DMS53 treated with DMSO at 0.1 percent for 48 hours (cell line): ENCODE results near the gene FBXO22.

Source experiments
- DNase-seq: peaks from one replicate; lab custom pipeline; 2025; ENCODE audit not compliant: unreplicated experiment; lab: John Stamatoyannopoulos, UW

FBXO22 gene

DNA sequence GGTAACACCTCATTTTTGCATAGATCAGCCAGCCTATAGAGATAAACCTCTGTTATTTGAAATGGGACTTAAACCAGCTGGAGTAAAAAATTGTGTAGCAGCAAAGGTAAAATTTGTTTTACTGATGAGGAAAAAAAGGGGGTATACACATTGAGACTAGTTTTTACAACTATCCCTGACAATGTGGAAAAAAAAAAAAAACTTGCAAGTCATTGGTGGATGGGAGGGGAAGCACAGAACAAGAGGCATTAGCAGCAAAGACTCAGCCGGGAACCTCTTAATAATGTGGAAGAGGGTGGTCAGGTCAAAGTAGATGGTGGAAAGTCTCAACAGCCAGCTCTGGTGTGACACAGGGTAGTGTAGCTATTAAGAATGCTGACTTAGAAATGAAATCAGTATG, 14.5 kb downstream of the FBXO22 start:
- DNase-seq = no peak

GRCh38 chr15:75920079-75920478, 16.4 kb downstream of the FBXO22 start:
- DNase-seq = no peak

DNA sequence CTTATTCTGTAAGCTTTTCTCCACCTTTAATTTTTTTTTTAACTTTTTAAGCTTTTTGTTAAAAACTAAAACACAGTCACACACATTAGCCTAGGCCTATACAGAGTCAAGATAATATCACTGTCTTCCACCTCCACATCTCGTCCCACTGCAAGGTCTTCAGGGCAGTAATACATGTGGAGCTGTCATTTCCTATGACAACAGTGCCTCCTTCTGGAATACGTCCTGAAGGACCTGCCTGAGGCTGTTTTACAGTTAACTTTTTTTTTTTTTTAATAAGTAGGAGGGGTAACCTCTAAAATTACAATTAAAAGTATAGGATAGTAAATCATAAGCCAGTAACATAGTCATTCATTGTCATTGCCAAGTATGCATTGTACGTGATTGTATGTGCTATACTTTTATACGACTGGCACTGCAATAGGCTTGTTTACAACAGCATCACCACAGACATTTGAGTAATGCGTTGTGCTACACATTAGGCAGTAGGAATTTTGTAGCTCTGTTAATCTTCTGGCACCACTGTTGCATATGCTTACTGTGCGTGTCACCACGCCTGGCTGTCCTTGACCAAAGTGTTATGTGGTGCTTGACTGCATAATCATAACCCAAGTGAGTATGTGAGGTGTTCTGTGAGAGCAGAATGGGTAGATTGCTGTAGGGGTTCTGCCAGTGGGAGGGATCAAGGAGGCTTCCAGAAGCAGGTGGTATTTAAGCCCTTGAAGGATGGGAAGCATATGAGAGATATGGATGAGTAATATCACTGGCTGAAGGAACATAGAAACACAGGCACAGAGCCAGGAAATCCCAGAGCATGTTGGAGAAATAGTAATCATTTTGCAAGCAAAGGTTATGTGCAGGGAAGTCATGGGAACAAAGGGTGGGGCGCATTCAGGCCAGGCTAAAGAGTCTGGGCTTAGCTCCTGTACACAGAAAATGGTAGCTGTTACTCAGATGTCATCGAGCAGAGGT, 18.3 kb downstream of the FBXO22 start:
- peak; percentile 3 for DNase-seq

GRCh38 chr15:75923756-75924155, 20.1 kb downstream of the FBXO22 start:
- DNase-seq = no peak

DNA sequence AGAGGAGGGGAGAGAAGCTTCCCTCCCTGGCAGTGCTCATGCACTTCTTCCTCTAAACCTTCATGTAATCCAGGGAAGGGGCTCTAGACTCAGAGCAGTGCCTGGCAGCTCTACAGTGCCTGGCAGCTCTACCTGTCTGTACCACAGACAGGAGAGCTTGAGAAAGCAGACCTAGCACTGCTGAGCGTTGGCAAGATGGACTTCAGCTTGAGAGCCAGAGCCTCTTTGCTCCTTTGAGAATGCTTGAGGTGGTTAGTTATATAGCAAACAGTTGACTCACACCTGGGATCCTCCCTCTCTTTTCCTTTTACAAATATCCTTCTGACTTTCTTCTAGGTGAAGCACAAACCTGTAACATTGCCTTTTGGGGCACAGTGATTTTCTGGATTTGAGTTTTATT, 20.9 kb downstream of the FBXO22 start:
- no peak for DNase-seq

DNA sequence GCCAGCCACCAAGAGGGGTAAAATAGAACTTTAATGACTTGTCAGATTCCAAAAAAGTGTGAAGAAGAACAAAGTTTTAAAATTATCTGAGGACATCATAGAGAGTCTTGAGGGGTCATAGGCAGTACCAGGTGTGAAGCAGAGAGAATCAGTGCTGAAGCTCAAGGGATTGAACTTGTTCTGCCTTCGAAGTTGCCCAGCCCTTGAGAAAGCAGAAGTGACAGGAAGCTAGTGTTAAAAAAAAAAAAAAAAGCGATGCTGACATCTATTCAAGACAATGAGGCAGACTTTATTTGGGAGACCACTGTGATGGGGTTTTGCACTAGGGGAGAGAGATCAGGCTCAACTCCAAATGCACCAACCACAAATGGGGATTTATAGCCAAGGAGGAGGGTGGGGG, 21.8 kb downstream of the FBXO22 start:
- no peak for DNase-seq

GRCh38 chr15:75926931-75927330, 23.3 kb downstream of the FBXO22 start:
- DNase-seq = no peak

DNA sequence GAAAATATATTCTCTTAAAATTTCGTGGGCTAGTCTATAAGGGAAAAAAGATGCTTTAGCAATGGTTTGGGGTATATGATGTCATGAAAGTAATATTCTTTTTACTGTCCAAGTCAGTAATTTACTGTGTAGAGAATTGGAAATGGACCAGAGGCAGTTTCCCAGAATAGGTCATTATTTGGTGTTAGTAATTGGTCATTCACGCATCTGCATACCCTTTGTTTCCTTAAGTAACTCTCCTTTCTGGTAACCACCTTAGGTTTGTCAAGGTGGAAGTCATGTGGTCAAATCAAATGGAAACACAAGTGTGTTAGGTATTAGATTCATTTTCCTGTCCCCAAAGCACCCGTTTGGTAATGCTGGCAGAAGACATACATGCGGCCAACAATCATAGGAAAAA, 23.9 kb downstream of the FBXO22 start:
- DNase-seq = no peak

GRCh38 chr15:75928680-75929608, 25.3 kb downstream of the FBXO22 start:
- peak; percentile 8 for DNase-seq

GRCh38 chr15:75929799-75930565, 26.3 kb downstream of the FBXO22 start:
- no peak for DNase-seq

- DNase-seq = no peak
Measured at GRCh38 chr15:75930866-75931265, 27.2 kb downstream of the FBXO22 start.

- no peak for DNase-seq
Measured at GRCh38 chr15:75942464-75942863, 38.8 kb downstream of the FBXO22 start.

DNA sequence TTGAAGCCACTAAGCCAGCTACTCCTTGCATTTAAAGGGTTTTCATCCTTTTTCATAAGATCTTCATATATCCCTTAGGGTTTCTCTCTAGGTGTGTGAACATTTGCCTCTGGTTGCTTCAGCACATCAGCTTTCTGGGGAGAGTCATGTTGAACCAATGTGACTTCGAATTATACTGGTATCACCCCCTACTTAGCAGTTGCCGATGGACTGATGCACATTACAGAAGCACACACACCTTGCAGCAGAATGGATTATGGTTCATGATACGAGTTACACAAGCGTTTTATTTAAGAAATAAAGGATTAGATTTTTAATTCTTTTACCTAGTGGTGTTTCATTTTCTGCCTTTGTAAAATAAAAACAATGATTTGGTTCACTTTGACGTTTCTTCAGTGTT, 39.6 kb downstream of the FBXO22 start:
- no peak for DNase-seq

DNA sequence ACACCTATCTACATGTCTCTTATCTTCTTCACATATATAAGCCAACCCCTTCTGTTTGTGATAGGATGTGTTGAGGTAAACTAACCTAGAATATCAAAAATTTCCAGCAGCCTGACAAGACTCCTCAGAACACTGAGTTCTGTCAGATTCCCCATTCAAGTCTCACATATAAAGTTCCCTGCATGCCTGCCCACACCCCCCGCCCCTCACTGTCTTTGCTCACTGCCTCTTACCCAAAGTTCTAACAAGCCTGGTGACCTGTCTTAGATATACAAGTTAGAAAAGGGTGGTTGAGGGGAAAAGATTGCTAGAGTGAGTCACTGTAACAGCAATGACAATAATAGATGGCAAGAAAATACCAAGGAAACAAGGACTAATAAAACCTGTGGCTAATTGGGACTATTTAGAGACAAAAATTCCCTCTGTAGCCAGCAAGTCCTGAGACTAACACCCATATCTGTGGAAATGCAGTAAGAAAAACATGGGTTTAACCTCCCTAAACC, 40.1 kb downstream of the FBXO22 start:
- no peak for DNase-seq

GRCh38 chr15:75945953-75946352, 42.3 kb downstream of the FBXO22 start:
- DNase-seq = no peak

DNA sequence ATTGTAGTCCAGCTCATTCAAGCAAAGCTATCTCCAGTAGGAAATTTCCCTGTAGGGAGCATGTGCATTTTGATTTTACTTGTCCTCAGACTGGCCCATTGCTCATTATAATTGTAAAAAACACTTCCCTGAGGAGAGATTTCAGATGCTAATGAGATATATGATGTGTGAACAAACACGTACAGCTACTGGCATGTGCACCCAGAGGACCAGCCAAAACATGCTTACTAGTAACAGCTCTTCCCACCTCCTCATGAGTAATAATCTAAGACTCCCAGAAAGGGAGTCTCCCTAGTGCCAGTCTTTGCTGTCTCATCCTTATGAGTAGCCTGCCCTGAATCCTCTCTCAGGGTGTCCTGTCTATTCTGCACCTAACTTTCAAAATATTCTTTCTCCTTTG, 43.4 kb downstream of the FBXO22 start:
- DNase-seq = no peak

GRCh38 chr15:75948761-75949296, 45.2 kb downstream of the FBXO22 start:
- DNase-seq = no peak

- DNase-seq = no peak
Measured at GRCh38 chr15:75952525-75952924, 48.8 kb downstream of the FBXO22 start.

- no peak for DNase-seq
Measured at GRCh38 chr15:75955720-75956119, 52.0 kb downstream of the FBXO22 start.

DNA sequence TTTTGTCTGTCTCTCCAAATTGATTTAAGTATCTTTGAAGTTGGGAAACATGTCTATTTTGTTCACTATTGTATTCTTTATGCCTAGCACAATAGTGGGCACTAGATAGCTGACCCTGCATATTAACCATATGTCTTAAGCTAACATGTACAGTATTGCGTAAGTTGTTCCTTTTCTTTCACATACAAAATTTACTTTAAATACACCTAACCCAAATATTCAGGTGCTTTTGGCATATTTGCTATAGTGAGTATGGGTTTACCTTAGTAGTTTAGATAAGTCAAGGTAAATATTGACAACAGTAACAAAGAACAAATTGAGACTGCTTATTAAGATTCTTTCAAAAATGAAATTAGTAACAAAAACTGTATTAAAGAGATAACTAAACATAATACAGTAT, 57.7 kb downstream of the FBXO22 start:
- no peak for DNase-seq

DNA sequence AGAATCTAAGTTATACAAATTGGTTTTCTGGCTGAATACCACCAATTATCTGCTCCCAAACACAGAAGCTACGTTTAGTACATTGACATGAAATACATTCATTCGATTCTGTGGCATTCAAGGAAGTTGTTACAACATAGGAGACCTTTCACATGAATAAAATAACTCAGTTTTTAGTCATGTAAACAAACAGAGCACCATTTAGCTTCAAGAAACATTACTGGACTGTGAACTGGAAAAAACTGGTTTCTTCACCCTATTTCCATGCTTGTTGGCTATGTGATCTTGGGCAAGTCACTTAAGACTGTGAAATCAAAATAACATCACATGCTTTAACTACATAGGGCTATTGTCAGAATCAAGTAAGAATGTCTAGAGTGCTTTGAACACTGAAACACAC, 62.4 kb downstream of the FBXO22 start:
- DNase-seq = no peak
